M059J (cell line): ENCODE measurements around the gene PIM2. TPM values are rescaled to one million over a fixed set of nuclear protein-coding genes. Genes with fewer than 3 reads are reported as not detected.
"Not testable (repeated sequence)": the region's sequence is repeated elsewhere in the genome, so short reads cannot be mapped to it uniquely, and the experiment has no call there.

Experiments
- DNase-seq: peaks from one replicate; pipeline ENCODE4 v3.0.0-alpha.2; 2012; ENCODE audit warnings: low read depth
- total RNA-seq: library from RNA; depleted of rRNA; stranded (reverse); fragments of >200 nt; shearing (Covaris generic); gene quantifications from 2 replicates; pipeline ENCODE4 v1.2.3, GENCODE V29; 2014

PIM2 gene
- total RNA-seq, 1 experiment from 2014 or later: 14.3 TPM

GRCh38 chrX:48908600-48908999, 10.2 kb downstream of the PIM2 start:
- no peak for DNase-seq

- no peak for DNase-seq
Measured at GRCh38 chrX:48905090-48905790, 13.6 kb downstream of the PIM2 start.

- no peak for DNase-seq
Measured at GRCh38 chrX:48904626-48905025, 14.2 kb downstream of the PIM2 start.

GRCh38 chrX:48904180-48904579, 14.6 kb downstream of the PIM2 start:
- no peak for DNase-seq

GRCh38 chrX:48903290-48903689, 15.5 kb downstream of the PIM2 start:
- DNase-seq: no peak

GRCh38 chrX:48902776-48903175, 16.0 kb downstream of the PIM2 start:
- no peak for DNase-seq

- no peak for DNase-seq
Measured at GRCh38 chrX:48902135-48902534, 16.7 kb downstream of the PIM2 start.

- DNase-seq: no peak
Measured at GRCh38 chrX:48901069-48901468, 17.8 kb downstream of the PIM2 start.

- no peak for DNase-seq
Measured at GRCh38 chrX:48899078-48899410, 19.8 kb downstream of the PIM2 start.

GRCh38 chrX:48897625-48898306, 21.1 kb downstream of the PIM2 start, which contains the start of the genes PQBP1 and TIMM17B:
Gene PQBP1 (plus strand): TSS chrX:48897930. CDS start chrX:48898510, 580 bp downstream.
Gene TIMM17B (minus strand): TSS chrX:48897768. CDS start chrX:48897749, 19 bp downstream.
- peak; percentile 97 for DNase-seq

- DNase-seq: peak; percentile 84
Measured at GRCh38 chrX:48897157-48897624, 21.6 kb downstream of the PIM2 start.

- DNase-seq: peak; percentile 17
Measured at GRCh38 chrX:48896611-48897011, 22.2 kb downstream of the PIM2 start.

- DNase-seq: no peak
Measured at GRCh38 chrX:48894891-48895290, 23.9 kb downstream of the PIM2 start.

GRCh38 chrX:48893556-48894348, 25.1 kb downstream of the PIM2 start:
- no peak for DNase-seq

GRCh38 chrX:48892896-48893295, 25.9 kb downstream of the PIM2 start:
- no peak for DNase-seq

- DNase-seq: peak; percentile 92
Measured at GRCh38 chrX:48891402-48892288, 27.2 kb downstream of the PIM2 start.

GRCh38 chrX:48890934-48891401, 27.9 kb downstream of the PIM2 start:
- DNase-seq: no peak

GRCh38 chrX:48890296-48890925, 28.4 kb downstream of the PIM2 start:
- no peak for DNase-seq

GRCh38 chrX:48886586-48886985, 32.2 kb downstream of the PIM2 start:
- not testable (repeated sequence) for DNase-seq

- DNase-seq: no peak
Measured at GRCh38 chrX:48883729-48884128, 35.1 kb downstream of the PIM2 start.

GRCh38 chrX:48876944-48877343, 41.9 kb downstream of the PIM2 start:
- DNase-seq: not testable (repeated sequence)
